Smooth muscle cell (in vitro differentiated cells): ENCODE results near the gene GPX1. TPM values are rescaled to one million over a fixed set of nuclear protein-coding genes. Genes with fewer than 3 reads are reported as not detected.

Source experiments
- DNase-seq: peaks from one replicate; lab custom pipeline; 2025; ENCODE audit not compliant: unreplicated experiment; lab: John Stamatoyannopoulos, UW
- H2AFZ ChIP-seq: fragments of 200-600 bp; sonication (generic); 2 replicates; pipeline ENCODE4 v1.6.0; 2016; ENCODE audit warnings: antibody characterized with exemption, low read depth, mild to moderate bottlenecking
- H3F3A ChIP-seq: fragments of 200-600 bp; sonication (generic); 2 replicates; pipeline ENCODE4 v1.6.0; 2017; ENCODE audit warnings: antibody characterized with exemption, low read depth
- H3K27ac ChIP-seq: fragments of 200-600 bp; sonication (generic); 2 replicates; pipeline ENCODE4 v1.5.1; 2016; ENCODE audit warnings: low read depth, mild to moderate bottlenecking
- H3K27me3 ChIP-seq: fragments of 200-600 bp; sonication (generic); 2 replicates; pipeline ENCODE4 v1.6.1; 2016; ENCODE audit warnings: low read depth, mild to moderate bottlenecking
- H3K36me3 ChIP-seq: fragments of 200-600 bp; sonication (generic); 2 replicates; pipeline ENCODE4 v1.5.1; 2016; ENCODE audit warnings: low read depth
- H3K4me1 ChIP-seq: fragments of 200-600 bp; sonication (generic); 2 replicates; pipeline ENCODE4 v1.5.1; 2016; ENCODE audit warnings: low read depth
- H3K4me2 ChIP-seq: fragments of 200-600 bp; sonication (generic); 2 replicates; pipeline ENCODE4 v1.6.0; 2016; ENCODE audit warnings: mild to moderate bottlenecking
- H3K4me3 ChIP-seq: fragments of 200-600 bp; sonication (generic); 2 replicates; pipeline ENCODE4 v1.5.1; 2016; ENCODE audit warnings: mild to moderate bottlenecking
- H3K79me2 ChIP-seq: fragments of 200-600 bp; sonication (generic); 2 replicates; pipeline ENCODE4 v1.6.0; 2016; ENCODE audit warnings: low read depth, mild to moderate bottlenecking
- H3K9ac ChIP-seq: fragments of 200-600 bp; sonication (generic); 2 replicates; pipeline ENCODE4 v1.6.0; 2016; ENCODE audit warnings: low read depth
- H3K9me3 ChIP-seq: fragments of 200-600 bp; sonication (generic); replicated peaks from 2 replicates; pipeline ENCODE4 v1.5.1; 2016; ENCODE audit warnings: low read depth
- H4K20me1 ChIP-seq: fragments of 200-600 bp; sonication (generic); 2 replicates; pipeline ENCODE4 v1.6.0; 2016; ENCODE audit warnings: low read depth
- CTCF ChIP-seq: fragments of 200-600 bp; sonication (generic); IDR thresholded peaks from 2 replicates; pipeline ENCODE4 v1.5.1; 2017; ENCODE audit warnings: borderline replicate concordance, mild to moderate bottlenecking, antibody characterized with exemption; ENCODE audit not compliant: insufficient read depth, poor library complexity, severe bottlenecking
- WGBS: methylation state at CpG from one replicate; pipeline ENCODE4 v1.1.7; 2016; ENCODE audit warnings: low lambda C conversion rate; 5-methylcytosine and 5-hydroxymethylcytosine counted together
- polyA plus RNA-seq: library from polyadenylated mRNA; unstranded; fragments of >200 nt; fragmentation: Nextera tagmentation; extraction: Ambion mirVana; gene quantifications from 2 replicates; pipeline ENCODE4 v1.2.1, GENCODE V29; 2016
- total RNA-seq: library from RNA; depleted of rRNA; stranded (reverse); fragments of >200 nt; gene quantifications from 2 replicates; pipeline ENCODE4 v1.2.3, GENCODE V29; 2014

GPX1 gene
- total and polyA plus RNA-seq, 2 experiments from 2014 or later, result 173 to 247 TPM

- Histone ChIP-seq H2AFZ (no peak overlapping the region), H3K4me3 (no peak overlapping the region), H3K79me2 (no peaks in the 10 kb centered on the region), H3K9ac (no peak overlapping the region), H3K4me2 (no peak overlapping the region), H3F3A (no peaks in the 10 kb centered on the region), H3K4me1 (no peaks in the 10 kb centered on the region), H3K36me3 (peaks cover 10% of the 10 kb centered on the region), H4K20me1 (no peaks in the 10 kb centered on the region), H3K27ac (no peak overlapping the region), H3K9me3 (no peaks in the 10 kb centered on the region), H3K27me3 (no peaks in the 10 kb centered on the region)
- no peak for DNase-seq
- WGBS, result 95% methylated on average over 1 of the region's 1 CpG
- TF ChIP-seq CTCF, result no peak
Observed at GRCh38 chr3:49313896-49314688, 44.1 kb downstream of the GPX1 start.

DNA sequence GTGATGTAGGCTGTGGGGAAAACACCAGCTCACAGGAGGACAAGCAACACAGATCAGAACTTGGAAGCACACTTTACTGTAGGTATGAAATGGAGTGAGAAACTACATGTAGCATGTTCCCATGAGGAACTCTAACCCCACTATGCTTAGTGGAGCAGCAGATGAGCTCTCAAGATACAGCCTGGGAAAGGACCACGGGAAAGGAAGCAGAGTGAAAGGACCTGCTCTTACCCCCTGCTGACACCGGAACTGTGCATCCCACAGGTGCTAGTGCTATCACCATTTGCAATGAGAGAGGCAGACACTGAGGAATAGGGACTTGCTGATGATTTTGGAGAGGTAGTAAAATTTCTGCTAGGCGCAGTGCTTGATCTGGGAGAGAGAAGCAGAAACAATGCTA lies 46.9 kb downstream of the GPX1 start:
- no peak for DNase-seq
- H3F3A ChIP-seq, result no peaks in the 10 kb centered on the region
- H4K20me1 ChIP-seq, result no peaks in the 10 kb centered on the region
- H3K79me2 ChIP-seq, result no peaks in the 10 kb centered on the region
- no peaks in the 10 kb centered on the region for H3K4me1 ChIP-seq
- peaks cover 6% of the 10 kb centered on the region for H3K36me3 ChIP-seq
- H3K4me2 ChIP-seq, result no peak overlapping the region
- no peak overlapping the region for H3K9ac ChIP-seq
- H3K27me3 ChIP-seq, result no peaks in the 10 kb centered on the region
- H3K9me3 ChIP-seq, result no peaks in the 10 kb centered on the region
- no peak overlapping the region for H3K4me3 ChIP-seq
- H3K27ac ChIP-seq, result no peak overlapping the region
- WGBS, result 97% methylated on average over 3 of the region's 3 CpGs
- no peak overlapping the region for H2AFZ ChIP-seq
- TF ChIP-seq CTCF, result no peak

GRCh38 chr3:49310677-49311076 lies 47.5 kb downstream of the GPX1 start:
- Histone ChIP-seq H3K27me3 (no peaks in the 10 kb centered on the region), H3K36me3 (peaks cover 8% of the 10 kb centered on the region), H3K4me1 (no peaks in the 10 kb centered on the region), H3K9me3 (no peaks in the 10 kb centered on the region), H3K4me3 (no peak overlapping the region), H2AFZ (no peak overlapping the region), H4K20me1 (no peaks in the 10 kb centered on the region), H3K27ac (no peak overlapping the region), H3K79me2 (no peaks in the 10 kb centered on the region), H3K9ac (no peak overlapping the region), H3F3A (no peaks in the 10 kb centered on the region), H3K4me2 (no peak overlapping the region)
- WGBS, result 100% methylated on average over 1 of the region's 1 CpG
- TF ChIP-seq CTCF, result no peak
- no peak for DNase-seq

Other genes starting within 250 kb of the GPX1 start
- gene USP19, start 237.5 kb downstream of the GPX1 start, total RNA-seq, result 21.1 and 42.3 TPM in 2 replicates
- 20.6 and 22.1 TPM in 2 replicates for gene USP19, start 237.5 kb downstream of the GPX1 start, polyA plus RNA-seq
- gene LAMB2, start 225.3 kb downstream of the GPX1 start, total RNA-seq, result 354 and 503 TPM in 2 replicates
- 456 and 471 TPM in 2 replicates for gene LAMB2, start 225.3 kb downstream of the GPX1 start, polyA plus RNA-seq
- gene CCDC71, start 192.0 kb downstream of the GPX1 start, total RNA-seq, result 19.6 and 33.8 TPM in 2 replicates
- gene CCDC71, start 192.0 kb downstream of the GPX1 start, polyA plus RNA-seq, result 0.59 and 0.80 TPM in 2 replicates
- 20.8 and 22.5 TPM in 2 replicates for gene KLHDC8B, start 186.8 kb downstream of the GPX1 start, total RNA-seq
- 42.1 and 51.9 TPM in 2 replicates for gene KLHDC8B, start 186.8 kb downstream of the GPX1 start, polyA plus RNA-seq
- gene C3orf62, start 81.1 kb downstream of the GPX1 start, total RNA-seq, result 1.6 and 5.5 TPM in 2 replicates
- 1.6 and 3.4 TPM in 2 replicates for gene C3orf62, start 81.1 kb downstream of the GPX1 start, polyA plus RNA-seq
- gene USP4, start 18.3 kb downstream of the GPX1 start, total RNA-seq, result 23.8 and 28.3 TPM in 2 replicates
- gene USP4, start 18.3 kb downstream of the GPX1 start, polyA plus RNA-seq, result 25.6 and 36.1 TPM in 2 replicates
- 530 and 556 TPM in 2 replicates for gene RHOA, start 53.6 kb upstream of the GPX1 start, total RNA-seq
- 440 and 447 TPM in 2 replicates for gene RHOA, start 53.6 kb upstream of the GPX1 start, polyA plus RNA-seq
- gene TCTA, start 54.1 kb upstream of the GPX1 start, total RNA-seq, result 4.3 and 11.0 TPM in 2 replicates
- gene TCTA, start 54.1 kb upstream of the GPX1 start, polyA plus RNA-seq, result 12.8 and 13.6 TPM in 2 replicates
- 10.9 and 16.1 TPM in 2 replicates for gene AMT, start 64.1 kb upstream of the GPX1 start, total RNA-seq
- 19.3 and 21.6 TPM in 2 replicates for gene AMT, start 64.1 kb upstream of the GPX1 start, polyA plus RNA-seq
- gene NICN1, start 71.0 kb upstream of the GPX1 start, total RNA-seq, result 3.9 TPM in 2 replicates
- 4.5 and 4.6 TPM in 2 replicates for gene NICN1, start 71.0 kb upstream of the GPX1 start, polyA plus RNA-seq
- 61.6 and 65.2 TPM in 2 replicates for gene DAG1, start 111.9 kb upstream of the GPX1 start, total RNA-seq
- 32.1 and 53.0 TPM in 2 replicates for gene DAG1, start 111.9 kb upstream of the GPX1 start, polyA plus RNA-seq
- gene BSN, start 196.1 kb upstream of the GPX1 start, total RNA-seq, result under 0.01 and 0.22 TPM in 2 replicates
- 0.07 and 0.50 TPM in 2 replicates for gene BSN, start 196.1 kb upstream of the GPX1 start, polyA plus RNA-seq